OCI-LY1 (cell line): ENCODE measurements around the gene SFT2D3.

Source experiments
- H2AFZ ChIP-seq: fragments of 200-600 bp; sonication (generic), shearing (Covaris generic); 2 replicates; pipeline ENCODE4 v1.6.0; 2014; ENCODE audit warnings: antibody characterized with exemption, mild to moderate bottlenecking, low read length
- H3F3A ChIP-seq: fragments of 200-600 bp; sonication (generic), shearing (Covaris generic); 2 replicates; pipeline ENCODE4 v1.6.0; 2014; ENCODE audit warnings: mild to moderate bottlenecking, antibody characterized with exemption, low read length, moderate library complexity; ENCODE audit not compliant: insufficient read depth
- H3K27ac ChIP-seq: fragments of 200-600 bp; sonication (generic); 2 replicates; pipeline ENCODE4 v1.5.1; 2014; ENCODE audit warnings: low read length, mixed run types, mild to moderate bottlenecking, low read depth; ENCODE audit not compliant: poor library complexity, severe bottlenecking
- H3K27me3 ChIP-seq: fragments of 200-600 bp; sonication (generic); 2 replicates; pipeline ENCODE4 v1.6.0; 2014; ENCODE audit warnings: antibody characterized with exemption, mild to moderate bottlenecking, low read length, moderate library complexity; ENCODE audit not compliant: insufficient read depth
- H3K36me3 ChIP-seq: fragments of 200-600 bp; sonication (generic); 2 replicates; pipeline ENCODE4 v1.6.1; 2014; ENCODE audit warnings: mild to moderate bottlenecking, antibody characterized with exemption, low read length, moderate library complexity, mixed read lengths; ENCODE audit not compliant: insufficient read depth
- H3K4me1 ChIP-seq: fragments of 200-600 bp; sonication (generic); 2 replicates; pipeline ENCODE4 v1.5.1; 2014; ENCODE audit warnings: mild to moderate bottlenecking, low read length, moderate library complexity; ENCODE audit not compliant: insufficient read depth, severe bottlenecking
- H3K4me2 ChIP-seq: fragments of 200-600 bp; sonication (generic), shearing (Covaris generic); 2 replicates; pipeline ENCODE4 v1.6.1; 2014; ENCODE audit warnings: low read length
- H3K4me3 ChIP-seq: fragments of 200-600 bp; sonication (generic); 2 replicates; pipeline ENCODE4 v1.5.1; 2014; ENCODE audit warnings: low read length, low read depth, mild to moderate bottlenecking, mixed read lengths; ENCODE audit not compliant: poor library complexity, severe bottlenecking
- H3K79me2 ChIP-seq: fragments of 200-600 bp; shearing (Covaris generic); 2 replicates; pipeline ENCODE4 v1.6.1; 2016; ENCODE audit warnings: mixed run types, low read length, mixed read lengths; ENCODE audit not compliant: insufficient read depth
- H3K9ac ChIP-seq: fragments of 200-600 bp; sonication (generic), shearing (Covaris generic); 2 replicates; pipeline ENCODE4 v1.6.1; 2014; ENCODE audit warnings: mild to moderate bottlenecking, low read length, mixed read lengths
- H3K9me2 ChIP-seq: fragments of 200-600 bp; sonication (generic), shearing (Covaris generic); 2 replicates; pipeline ENCODE4 v1.6.1; 2014; ENCODE audit warnings: low read depth, mild to moderate bottlenecking, low read length, mixed read lengths
- H3K9me3 ChIP-seq: fragments of 200-600 bp; shearing (Covaris generic); 2 replicates; pipeline ENCODE4 v1.6.1; 2014; ENCODE audit warnings: low read length, mixed read lengths
- H4K20me1 ChIP-seq: fragments of 200-600 bp; sonication (generic), shearing (Covaris generic); 2 replicates; pipeline ENCODE4 v1.6.0; 2016; ENCODE audit warnings: mild to moderate bottlenecking, low read length; ENCODE audit not compliant: insufficient read depth
- CTCF ChIP-seq: fragments of 200-600 bp; sonication (generic), shearing (Covaris generic); IDR thresholded peaks from 2 replicates; pipeline ENCODE4 v1.5.1; 2017; ENCODE audit warnings: mild to moderate bottlenecking, antibody characterized with exemption, low read length, moderate library complexity, mixed read lengths
- EZH2 ChIP-seq: fragments of 200-600 bp; sonication (generic), shearing (Covaris generic); IDR thresholded peaks from 2 replicates; pipeline ENCODE4 v1.8.0; 2017; ENCODE audit warnings: borderline replicate concordance, mixed run types, mild to moderate bottlenecking, antibody characterized with exemption, low read length, moderate library complexity, mixed read lengths

SFT2D3 gene

GRCh38 chr2:127715778-127716449 lies 14.6 kb downstream of the SFT2D3 start:
- H3K4me3 ChIP-seq: no peak overlapping the region
- H3K79me2 ChIP-seq: no peaks in the 10 kb centered on the region
- no peaks in the 10 kb centered on the region for H3F3A ChIP-seq
- H3K27ac ChIP-seq: no peak overlapping the region
- no peaks in the 10 kb centered on the region for H3K9me3 ChIP-seq
- H2AFZ ChIP-seq: no peak overlapping the region
- H3K4me2 ChIP-seq: no peak overlapping the region
- H3K4me1 ChIP-seq: no peaks in the 10 kb centered on the region
- H4K20me1 ChIP-seq: no peaks in the 10 kb centered on the region
- TF ChIP-seq CTCF (no peak), EZH2 (no peak)
- H3K36me3 ChIP-seq: peaks cover 74% of the 10 kb centered on the region
- no peaks in the 10 kb centered on the region for H3K9me2 ChIP-seq
- no peaks in the 10 kb centered on the region for H3K27me3 ChIP-seq
- no peak overlapping the region for H3K9ac ChIP-seq

GRCh38 chr2:127718271-127718670 lies 17.0 kb downstream of the SFT2D3 start:
- H3K36me3 ChIP-seq: peaks cover 92% of the 10 kb centered on the region
- no peak for TF ChIP-seq EZH2
- no peak for TF ChIP-seq CTCF

GRCh38 chr2:127719301-127720218 lies 18.3 kb downstream of the SFT2D3 start:
- peaks cover 86% of the 10 kb centered on the region for H3K36me3 ChIP-seq
- TF ChIP-seq EZH2: no peak
- no peaks in the 10 kb centered on the region for H3K9me2 ChIP-seq
- no peak overlapping the region for H2AFZ ChIP-seq
- no peaks in the 10 kb centered on the region for H3K79me2 ChIP-seq
- no peak overlapping the region for H3K9ac ChIP-seq
- H4K20me1 ChIP-seq: no peaks in the 10 kb centered on the region
- no peak overlapping the region for H3K4me2 ChIP-seq
- H3K4me1 ChIP-seq: no peaks in the 10 kb centered on the region
- no peaks in the 10 kb centered on the region for H3K9me3 ChIP-seq
- no peak overlapping the region for H3K27ac ChIP-seq
- H3F3A ChIP-seq: no peaks in the 10 kb centered on the region
- no peaks in the 10 kb centered on the region for H3K27me3 ChIP-seq
- H3K4me3 ChIP-seq: no peak overlapping the region

More at GRCh38 chr2:127718271-127718670, 17.0 kb downstream of the SFT2D3 start:
- H3F3A ChIP-seq: no peaks in the 10 kb centered on the region
- no peaks in the 10 kb centered on the region for H3K9me3 ChIP-seq
- no peaks in the 10 kb centered on the region for H4K20me1 ChIP-seq
- no peak overlapping the region for H3K27ac ChIP-seq
- H2AFZ ChIP-seq: no peak overlapping the region
- H3K9ac ChIP-seq: no peak overlapping the region
- no peak overlapping the region for H3K4me2 ChIP-seq
- H3K79me2 ChIP-seq: no peaks in the 10 kb centered on the region
- no peak overlapping the region for H3K4me3 ChIP-seq
- H3K9me2 ChIP-seq: no peaks in the 10 kb centered on the region
- H3K4me1 ChIP-seq: no peaks in the 10 kb centered on the region
- no peaks in the 10 kb centered on the region for H3K27me3 ChIP-seq
